OCI-LY3 (cell line): ENCODE results near the gene SPP2.

ENCODE experiments used
- H2AFZ ChIP-seq: fragments of 200-600, 300-600 bp; shearing (Covaris generic); 2 replicates; pipeline ENCODE4 v1.6.0; 2014; ENCODE audit warnings: antibody characterized with exemption, low read depth, low read length
- H3K27ac ChIP-seq: fragments of 200-600, 300-600 bp; sonication (generic); 2 replicates; pipeline ENCODE4 v1.5.1; 2014; ENCODE audit warnings: mild to moderate bottlenecking, low read length, moderate library complexity, mixed read lengths
- H3K27me3 ChIP-seq: fragments of 200-600, 300-600 bp; sonication (generic); 2 replicates; pipeline ENCODE4 v1.6.1; 2014; ENCODE audit warnings: low read depth, low read length, mixed read lengths
- H3K36me3 ChIP-seq: fragments of 200-600, 300-600 bp; sonication (generic); replicated peaks from 2 replicates; pipeline ENCODE3; 2014; ENCODE audit warnings: low read depth, low read length, mixed read lengths
- H3K4me1 ChIP-seq: fragments of 300-600, 200-600 bp; sonication (generic); 2 replicates; pipeline ENCODE4 v1.6.1; 2014; ENCODE audit warnings: low read length, mixed read lengths
- H3K4me2 ChIP-seq: fragments of 200-600, 300-600 bp; sonication (generic); 2 replicates; pipeline ENCODE4 v1.6.1; 2014; ENCODE audit warnings: low read length, mixed read lengths
- H3K4me3 ChIP-seq: fragments of 300-600, 200-600 bp; sonication (generic); 2 replicates; pipeline ENCODE4 v1.5.1; 2014; ENCODE audit warnings: antibody characterized with exemption, mild to moderate bottlenecking, low read length, moderate library complexity
- H3K79me2 ChIP-seq: fragments of 300-600, 200-600 bp; shearing (Covaris generic); 2 replicates; pipeline ENCODE4 v1.6.1; 2014; ENCODE audit warnings: mild to moderate bottlenecking, low read length, mixed read lengths
- H3K9ac ChIP-seq: fragments of 300-600, 200-600 bp; shearing (Covaris generic); 2 replicates; pipeline ENCODE4 v1.6.0; 2014; ENCODE audit warnings: mild to moderate bottlenecking, low read length, moderate library complexity
- H3K9me3 ChIP-seq: fragments of 200-600, 300-600 bp; shearing (Covaris generic); 2 replicates; pipeline ENCODE4 v1.6.1; 2014; ENCODE audit warnings: low read length, mixed read lengths; ENCODE audit not compliant: insufficient read depth
- H4K20me1 ChIP-seq: fragments of 200-600, 300-600 bp; sonication (generic); 2 replicates; pipeline ENCODE4 v1.6.1; 2016; ENCODE audit warnings: low read length, mixed read lengths; ENCODE audit not compliant: insufficient read depth
- CTCF ChIP-seq: fragments of 200-600, 300-600 bp; sonication (generic); IDR thresholded peaks from 2 replicates; pipeline ENCODE4 v1.5.1; 2014; ENCODE audit warnings: antibody characterized with exemption, low read length, low read depth
- EZH2phosphoT487 ChIP-seq: fragments of 200-600 bp; shearing (Covaris generic); IDR thresholded peaks from 2 replicates; pipeline ENCODE4 v1.6.1; 2018; ENCODE audit warnings: antibody characterized with exemption, mixed run types, low read depth

Gene SPP2

GRCh38 chr2:234060236-234060635 is 9.7 kb downstream of the SPP2 start:
- no peaks in the 10 kb centered on the region for H3K9me3 ChIP-seq
- H3K9ac ChIP-seq = no peak overlapping the region
- no peaks in the 10 kb centered on the region for H3K4me1 ChIP-seq
- H3K4me2 ChIP-seq = no peak overlapping the region
- H3K79me2 ChIP-seq = no peaks in the 10 kb centered on the region
- TF ChIP-seq CTCF (no peak), EZH2phosphoT487 (no peak)
- H3K27me3 ChIP-seq = no peaks in the 10 kb centered on the region
- no peak overlapping the region for H3K4me3 ChIP-seq
- H2AFZ ChIP-seq = no peak overlapping the region
- no peak overlapping the region for H3K27ac ChIP-seq
- no peaks in the 10 kb centered on the region for H4K20me1 ChIP-seq
- H3K36me3 ChIP-seq = no peaks in the 10 kb centered on the region

DNA sequence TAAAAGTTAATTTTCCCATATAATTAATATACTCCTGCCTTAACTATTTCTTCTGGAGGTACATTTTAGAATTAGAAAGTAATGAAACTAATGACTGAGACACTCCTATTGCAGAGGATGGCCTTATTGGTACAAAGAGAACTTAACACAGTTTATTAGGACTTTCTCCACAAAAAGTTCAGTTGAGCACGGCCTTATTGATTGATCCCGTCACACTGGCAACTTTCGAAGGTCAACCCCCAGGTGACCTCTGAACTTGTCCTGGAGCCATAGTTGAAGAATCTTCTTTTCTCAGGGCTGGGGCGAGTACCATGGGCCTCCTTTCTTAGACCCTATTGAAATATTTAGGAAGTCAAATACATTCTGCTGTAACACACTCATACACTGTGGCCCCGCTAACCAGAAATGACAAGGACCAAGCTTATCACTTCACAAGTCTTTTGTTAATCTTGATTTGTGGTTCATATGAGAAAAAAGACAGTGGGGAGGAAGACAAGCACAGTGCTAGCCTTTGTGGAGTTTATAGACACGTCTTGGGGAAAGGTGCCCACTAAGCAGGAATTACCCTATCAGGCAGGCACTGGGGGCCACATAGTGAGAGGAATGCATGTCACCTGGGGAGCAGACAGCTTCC is 11.2 kb downstream of the SPP2 start:
- Histone ChIP-seq H3K4me3 (no peak overlapping the region), H3K9me3 (no peaks in the 10 kb centered on the region), H3K27ac (no peak overlapping the region), H3K27me3 (no peaks in the 10 kb centered on the region), H3K79me2 (no peaks in the 10 kb centered on the region), H3K4me1 (no peaks in the 10 kb centered on the region), H4K20me1 (no peaks in the 10 kb centered on the region), H3K9ac (no peak overlapping the region), H2AFZ (no peak overlapping the region), H3K4me2 (no peak overlapping the region), H3K36me3 (no peaks in the 10 kb centered on the region)
- TF ChIP-seq EZH2phosphoT487 (no peak), CTCF (no peak)

DNA sequence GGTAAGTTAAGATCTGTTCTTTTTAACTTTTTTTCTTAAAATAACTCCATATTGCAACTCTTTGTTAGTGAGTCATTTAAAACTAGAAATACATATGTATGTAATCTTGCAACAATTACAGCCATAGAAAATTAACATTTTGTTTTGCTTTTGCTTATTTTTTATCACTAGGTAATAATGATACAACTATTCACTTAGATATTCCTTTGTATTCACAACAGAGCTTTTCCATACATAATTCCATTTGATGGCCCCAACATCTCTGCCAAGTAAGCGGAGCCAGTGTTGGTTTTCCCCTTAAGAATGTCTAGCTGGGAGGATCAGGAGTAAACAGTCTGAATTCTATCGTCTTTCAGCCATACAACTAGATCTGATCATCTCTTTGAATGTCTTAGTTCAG is 16.1 kb downstream of the SPP2 start:
- no peaks in the 10 kb centered on the region for H3K27me3 ChIP-seq
- no peaks in the 10 kb centered on the region for H3K36me3 ChIP-seq
- H3K4me2 ChIP-seq = no peak overlapping the region
- H3K79me2 ChIP-seq = no peaks in the 10 kb centered on the region
- H3K4me1 ChIP-seq = no peaks in the 10 kb centered on the region
- H3K9ac ChIP-seq = no peak overlapping the region
- H4K20me1 ChIP-seq = no peaks in the 10 kb centered on the region
- TF ChIP-seq EZH2phosphoT487 = no peak
- TF ChIP-seq CTCF = no peak
- H2AFZ ChIP-seq = no peak overlapping the region
- no peak overlapping the region for H3K4me3 ChIP-seq
- H3K27ac ChIP-seq = no peak overlapping the region
- H3K9me3 ChIP-seq = no peaks in the 10 kb centered on the region

- Histone ChIP-seq H2AFZ (no peak overlapping the region), H3K27ac (no peak overlapping the region), H3K4me2 (no peak overlapping the region), H3K9ac (no peak overlapping the region), H3K4me1 (no peaks in the 10 kb centered on the region), H3K4me3 (no peak overlapping the region), H3K79me2 (no peaks in the 10 kb centered on the region), H3K9me3 (no peaks in the 10 kb centered on the region), H3K27me3 (no peaks in the 10 kb centered on the region), H3K36me3 (no peaks in the 10 kb centered on the region), H4K20me1 (no peaks in the 10 kb centered on the region)
- TF ChIP-seq CTCF = no peak
Observed at GRCh38 chr2:234071664-234072063, 21.2 kb downstream of the SPP2 start.
